Mesodermal cell (in vitro differentiated cells): ENCODE data around the gene FBXO34.
A peak's percentile ranks its signal among the peaks of the same experiment; 100 is the strongest.

Experiments used
- H3K27ac ChIP-seq: 2 replicates; pipeline ENCODE4 v1.7.0; 2013; ENCODE audit warnings: mild to moderate bottlenecking, low read depth, low read length, moderate library complexity; ENCODE audit not compliant: severe bottlenecking
- H3K36me3 ChIP-seq: 2 replicates; pipeline ENCODE4 v1.7.1; 2013; ENCODE audit warnings: mild to moderate bottlenecking, low read length, moderate library complexity; ENCODE audit not compliant: control insufficient read depth, insufficient read depth
- H3K4me1 ChIP-seq: one replicate; pipeline ENCODE4 v1.7.1; 2013; ENCODE audit warnings: mild to moderate bottlenecking, low read length; ENCODE audit not compliant: insufficient read depth, control insufficient read depth, poor library complexity, severe bottlenecking
- H3K4me3 ChIP-seq: 2 replicates; pipeline ENCODE4 v1.7.0; 2013; ENCODE audit warnings: low read length, control low read depth, mild to moderate bottlenecking; ENCODE audit not compliant: insufficient read depth, poor library complexity, severe bottlenecking; ENCODE audit errors: extremely low read depth
- H3K9me3 ChIP-seq: 2 replicates; pipeline ENCODE4 v1.7.1; 2013; ENCODE audit warnings: mild to moderate bottlenecking, low read length, moderate library complexity; ENCODE audit not compliant: control insufficient read depth
- WGBS, 2 experiments: methylation state at CpG; one replicate each; pipeline ENCODE4 v1.1.5; 2013; ENCODE audit warnings: missing lambda C conversion rate in 2 of 2; ENCODE audit not compliant: insufficient coverage in 2 of 2; 5-methylcytosine and 5-hydroxymethylcytosine counted together

The FBXO34 gene

DNA sequence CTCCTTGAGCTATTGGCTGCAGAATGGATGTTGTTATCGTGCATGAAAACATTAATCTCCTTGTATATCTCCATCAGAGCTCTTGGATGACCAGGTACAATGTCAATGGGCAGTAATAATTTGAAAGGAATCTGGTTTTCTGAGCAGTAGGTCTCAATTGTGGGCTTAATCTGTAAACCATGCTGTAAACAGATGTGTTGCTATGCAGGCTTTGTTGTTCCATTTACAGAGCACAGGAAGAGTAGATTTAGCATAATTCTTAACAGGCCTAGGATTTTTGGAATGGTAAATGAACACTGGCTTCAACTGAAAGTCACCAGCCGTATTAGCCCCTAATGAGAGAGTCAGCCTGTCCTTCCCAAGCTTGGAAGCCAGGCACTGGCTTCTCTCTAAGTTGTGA lies 90.0 kb downstream of the FBXO34 start:
- H3K4me1 ChIP-seq: no peaks in the 10 kb centered on the region
- H3K27ac ChIP-seq: no peak overlapping the region
- H3K9me3 ChIP-seq: no peaks in the 10 kb centered on the region
- H3K4me3 ChIP-seq: no peak overlapping the region
- peaks cover 44% of the 10 kb centered on the region for H3K36me3 ChIP-seq
- 95 to 100% methylated on average over 1 to 2 of the region's 2 CpGs for WGBS, 2 experiments

- 100% methylated on average over 1 of the region's 3 CpGs for WGBS, 2 experiments
- no peaks in the 10 kb centered on the region for H3K4me1 ChIP-seq
- H3K27ac ChIP-seq: no peak overlapping the region
- no peak overlapping the region for H3K4me3 ChIP-seq
- peaks cover 52% of the 10 kb centered on the region for H3K36me3 ChIP-seq
- H3K9me3 ChIP-seq: no peaks in the 10 kb centered on the region
These were observed 95.0 kb downstream of the FBXO34 start for GRCh38 chr14:55366271-55366670.

DNA sequence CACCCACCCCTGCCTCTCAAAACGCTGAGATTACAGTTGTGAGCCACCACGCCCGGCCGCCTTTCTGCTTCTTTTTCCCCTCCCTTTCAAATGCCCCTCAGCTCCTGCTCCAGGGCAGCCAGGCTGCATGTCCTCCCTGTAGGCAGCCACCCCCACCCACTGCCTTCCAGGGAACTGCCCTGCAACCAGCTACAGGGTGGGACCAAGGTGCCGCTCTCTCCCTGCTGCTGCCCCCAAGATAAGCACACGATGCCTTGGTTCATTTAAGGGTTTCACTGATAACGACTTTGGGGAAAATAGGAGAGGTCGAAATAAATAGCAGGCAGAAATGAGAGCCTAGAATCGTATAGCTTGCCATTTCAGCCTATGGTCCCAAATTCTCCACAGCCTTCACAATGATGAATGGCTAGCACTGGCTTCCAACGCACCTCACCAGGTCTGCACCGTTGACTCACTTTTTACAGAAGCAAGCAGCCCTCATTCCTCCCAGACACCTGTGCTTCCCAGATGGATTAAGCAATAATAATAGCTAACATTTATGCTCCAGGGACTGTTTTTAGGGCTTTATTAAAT lies 99.7 kb downstream of the FBXO34 start:
- 78 to 88% methylated on average over 6 to 7 of the region's 11 CpGs for WGBS, 2 experiments
- no peak overlapping the region for H3K27ac ChIP-seq
- H3K36me3 ChIP-seq: peaks cover 46% of the 10 kb centered on the region
- no peaks in the 10 kb centered on the region for H3K4me1 ChIP-seq
- H3K9me3 ChIP-seq: no peaks in the 10 kb centered on the region
- no peak overlapping the region for H3K4me3 ChIP-seq

- Histone ChIP-seq H3K36me3 (peaks cover 53% of the 10 kb centered on the region), H3K4me1 (no peaks in the 10 kb centered on the region), H3K27ac (no peak overlapping the region), H3K9me3 (no peaks in the 10 kb centered on the region), H3K4me3 (no peak overlapping the region)
- WGBS, 2 experiments: 100% methylated on average over 1 of the region's 1 CpG
These were observed 101.2 kb downstream of the FBXO34 start for GRCh38 chr14:55372423-55372822.

- Histone ChIP-seq H3K27ac (no peak overlapping the region), H3K4me3 (no peak overlapping the region)
- WGBS, 2 experiments: 95 to 98% methylated on average over 6 to 7 of the region's 7 CpGs
These were observed 101.6 kb downstream of the FBXO34 start for GRCh38 chr14:55372825-55373224.

GRCh38 chr14:55373784-55374705 lies 102.8 kb downstream of the FBXO34 start:
- no CpG with 5 or more reads among the region's 5 CpGs for WGBS, 2 experiments
- Histone ChIP-seq H3K27ac (no peak overlapping the region), H3K4me3 (no peak overlapping the region), H3K4me1 (no peaks in the 10 kb centered on the region), H3K36me3 (peaks cover 54% of the 10 kb centered on the region), H3K9me3 (no peaks in the 10 kb centered on the region)

More at GRCh38 chr14:55372825-55373224, 101.6 kb downstream of the FBXO34 start:
- Histone ChIP-seq H3K36me3 (peaks cover 53% of the 10 kb centered on the region), H3K9me3 (no peaks in the 10 kb centered on the region), H3K4me1 (no peaks in the 10 kb centered on the region)

- Histone ChIP-seq H3K27ac (no peak overlapping the region), H3K4me1 (no peaks in the 10 kb centered on the region), H3K36me3 (peaks cover 52% of the 10 kb centered on the region), H3K4me3 (no peak overlapping the region), H3K9me3 (no peaks in the 10 kb centered on the region)
- 94 to 96% methylated on average over 3 of the region's 4 CpGs for WGBS, 2 experiments
These were observed 103.5 kb downstream of the FBXO34 start for GRCh38 chr14:55374771-55375170.

DNA sequence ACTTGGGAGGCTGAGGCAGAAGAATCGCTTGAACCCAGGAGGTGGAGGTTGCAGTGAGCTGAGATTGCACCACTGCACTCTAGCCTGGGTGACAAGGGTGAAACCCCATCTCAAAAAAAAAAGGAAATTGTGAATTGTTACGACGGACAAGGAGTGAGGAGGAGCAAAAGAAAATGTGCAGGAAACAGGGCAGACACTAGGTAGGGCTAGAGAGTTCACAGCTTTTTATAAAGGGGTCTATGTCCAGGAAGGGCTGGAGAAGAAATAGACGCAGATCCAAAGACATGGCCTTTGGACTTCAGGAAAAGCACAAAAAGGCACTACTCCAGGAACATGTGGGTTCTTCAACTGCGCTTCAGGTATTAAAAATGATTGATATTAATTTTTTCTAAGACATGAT lies 106.0 kb downstream of the FBXO34 start:
- H3K4me1 ChIP-seq: peaks cover 9% of the 10 kb centered on the region
- no peak overlapping the region for H3K27ac ChIP-seq
- no peak overlapping the region for H3K4me3 ChIP-seq
- no peaks in the 10 kb centered on the region for H3K9me3 ChIP-seq
- peaks cover 74% of the 10 kb centered on the region for H3K36me3 ChIP-seq
- WGBS, 2 experiments: 92 to 94% methylated on average over 3 to 4 of the region's 5 CpGs

- H3K4me1 ChIP-seq: peaks cover 15% of the 10 kb centered on the region
- H3K9me3 ChIP-seq: no peaks in the 10 kb centered on the region
- WGBS, 2 experiments: 90% methylated on average over 3 of the region's 5 CpGs
- H3K27ac ChIP-seq: no peak overlapping the region
- peaks cover 73% of the 10 kb centered on the region for H3K36me3 ChIP-seq
- no peak overlapping the region for H3K4me3 ChIP-seq
These were observed 109.8 kb downstream of the FBXO34 start for GRCh38 chr14:55381040-55381439.

GRCh38 chr14:55381561-55381960 lies 110.3 kb downstream of the FBXO34 start:
- no CpG with 5 or more reads among the region's 2 CpGs for WGBS, 2 experiments
- Histone ChIP-seq H3K9me3 (no peaks in the 10 kb centered on the region), H3K36me3 (peaks cover 68% of the 10 kb centered on the region), H3K27ac (no peak overlapping the region), H3K4me1 (peaks cover 15% of the 10 kb centered on the region), H3K4me3 (no peak overlapping the region)

DNA sequence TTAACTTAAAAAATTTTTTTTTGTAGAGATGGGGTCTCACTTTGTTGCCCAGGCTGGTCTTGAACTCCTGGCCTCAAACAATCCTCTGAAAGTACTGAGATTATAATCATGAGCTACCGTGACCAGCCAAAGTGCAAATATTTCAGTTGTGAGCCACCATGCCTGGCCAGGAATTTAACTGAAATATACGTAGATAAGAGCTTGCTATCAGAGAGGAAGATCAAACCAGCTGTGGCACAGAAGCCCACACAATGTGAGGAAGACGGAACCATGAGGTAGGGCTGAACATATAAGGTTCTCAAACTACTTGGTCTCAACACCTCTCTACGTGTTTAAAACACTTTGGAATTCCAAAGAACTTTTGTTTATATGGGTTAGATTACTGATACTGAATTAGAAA lies 111.3 kb downstream of the FBXO34 start:
- 83 to 86% methylated on average over 3 of the region's 4 CpGs for WGBS, 2 experiments
- peaks cover 60% of the 10 kb centered on the region for H3K36me3 ChIP-seq
- peak overlapping the region; percentile 23 for H3K27ac ChIP-seq

More for the DNA sequence above, 111.3 kb downstream of the FBXO34 start:
- no peaks in the 10 kb centered on the region for H3K9me3 ChIP-seq
- H3K4me1 ChIP-seq: peaks cover 15% of the 10 kb centered on the region
- no peak overlapping the region for H3K4me3 ChIP-seq
